ENCODE data around the gene FAM83F. TPM values are rescaled to one million over a fixed set of nuclear protein-coding genes. Genes with fewer than 3 reads are reported as not detected.

The FAM83F gene
- total and polyA plus RNA-seq, 12 donors, result under 0.01 to 0.39 (median 0.11) TPM; not detected in 1

DNA sequence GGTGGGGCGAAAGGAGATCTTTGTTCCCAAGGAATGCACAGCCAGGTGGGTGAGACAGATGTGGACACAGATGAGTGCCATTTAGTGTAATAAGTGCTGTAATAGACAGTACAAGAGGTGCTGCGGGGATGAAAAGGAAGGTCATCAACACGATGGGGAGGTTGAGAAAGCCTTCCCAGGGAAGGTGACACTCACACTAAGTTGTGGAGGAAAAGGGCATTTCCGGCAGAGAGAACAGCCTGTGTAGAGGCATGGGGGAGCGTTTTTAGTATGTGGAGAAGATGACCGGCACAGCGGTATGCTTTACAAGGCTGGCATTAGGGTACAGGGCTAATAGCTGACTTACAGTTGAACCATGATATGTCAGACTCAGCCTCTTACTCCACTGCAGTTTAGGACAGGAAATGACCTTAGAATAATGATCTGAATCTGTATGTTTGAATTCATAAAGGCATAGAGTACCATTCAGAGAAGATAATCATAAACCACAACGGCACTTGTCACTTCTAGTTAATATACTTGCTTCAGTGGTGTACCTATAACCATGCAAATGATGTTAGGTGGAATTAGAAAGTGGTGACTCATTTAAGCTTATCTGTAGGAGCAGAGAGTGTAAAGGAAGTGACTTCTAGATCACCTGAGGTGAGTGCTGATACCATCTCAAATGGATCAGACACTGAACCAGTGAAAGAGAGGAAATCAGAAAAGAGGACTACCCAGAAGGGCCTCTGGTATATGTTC, 60.6 kb downstream of the FAM83F start:
- no peak for DNase-seq
- intact Hi-C loops (cut with DNase I), result loop anchor here (10.0 kb wide), 3 partner anchors 109 to 289 kb away; partner anchors contain the start of gene ADSL (in 1 of the 2)
- H3K9me3 ChIP-seq (replicated peaks in 1 of 3), result no peaks in the 10 kb centered on the region
- 70 to 73% (median 71%) methylated on average over 8 of the region's 8 CpGs for WGBS, 4 donors
- no peak overlapping the region for H3K4me3 ChIP-seq
- TF ChIP-seq, protein P1, sequence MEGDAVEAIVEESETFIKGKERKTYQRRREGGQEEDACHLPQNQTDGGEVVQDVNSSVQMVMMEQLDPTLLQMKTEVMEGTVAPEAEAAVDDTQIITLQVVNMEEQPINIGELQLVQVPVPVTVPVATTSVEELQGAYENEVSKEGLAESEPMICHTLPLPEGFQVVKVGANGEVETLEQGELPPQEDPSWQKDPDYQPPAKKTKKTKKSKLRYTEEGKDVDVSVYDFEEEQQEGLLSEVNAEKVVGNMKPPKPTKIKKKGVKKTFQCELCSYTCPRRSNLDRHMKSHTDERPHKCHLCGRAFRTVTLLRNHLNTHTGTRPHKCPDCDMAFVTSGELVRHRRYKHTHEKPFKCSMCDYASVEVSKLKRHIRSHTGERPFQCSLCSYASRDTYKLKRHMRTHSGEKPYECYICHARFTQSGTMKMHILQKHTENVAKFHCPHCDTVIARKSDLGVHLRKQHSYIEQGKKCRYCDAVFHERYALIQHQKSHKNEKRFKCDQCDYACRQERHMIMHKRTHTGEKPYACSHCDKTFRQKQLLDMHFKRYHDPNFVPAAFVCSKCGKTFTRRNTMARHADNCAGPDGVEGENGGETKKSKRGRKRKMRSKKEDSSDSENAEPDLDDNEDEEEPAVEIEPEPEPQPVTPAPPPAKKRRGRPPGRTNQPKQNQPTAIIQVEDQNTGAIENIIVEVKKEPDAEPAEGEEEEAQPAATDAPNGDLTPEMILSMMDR (IDR thresholded peaks at IDR 0.05), result no peak
- no peak for TF ChIP-seq POLR2A (IDR thresholded peaks at IDR 0.05)
- H3K36me3 ChIP-seq (replicated peaks in 1 of 2), result no peaks in the 10 kb centered on the region
- no peaks in the 10 kb centered on the region for H3K27me3 ChIP-seq
- no peak overlapping the region for H3K27ac ChIP-seq
- H3K4me1 ChIP-seq (replicated peaks in 1 of 2), result peaks cover 7 to 46% of the 10 kb centered on the region in 2 donors

- Histone ChIP-seq H3K4me3 (no peak overlapping the region), H3K36me3 (replicated peaks in 1 of 2) (no peaks in the 10 kb centered on the region), H3K27me3 (no peaks in the 10 kb centered on the region), H3K4me1 (replicated peaks in 1 of 2) (peaks cover 5 to 38% of the 10 kb centered on the region in 2 donors), H3K27ac (no peak overlapping the region), H3K9me3 (replicated peaks in 1 of 3) (no peaks in the 10 kb centered on the region)
- no peak for DNase-seq
- intact Hi-C loops (cut with DNase I), result loop anchor here (10.0 kb wide), 3 partner anchors 109 to 289 kb away; partner anchors contain the start of gene ADSL (in 1 of the 2)
- no peak for TF ChIP-seq POLR2A (IDR thresholded peaks at IDR 0.05)
- TF ChIP-seq, protein P1 (IDR thresholded peaks at IDR 0.05), result no peak
- WGBS, 4 donors, result 91 to 93% (median 92%) methylated on average over 4 of the region's 4 CpGs
These were observed 61.4 kb downstream of the FAM83F start for GRCh38 chr22:40056154-40056553.

DNA sequence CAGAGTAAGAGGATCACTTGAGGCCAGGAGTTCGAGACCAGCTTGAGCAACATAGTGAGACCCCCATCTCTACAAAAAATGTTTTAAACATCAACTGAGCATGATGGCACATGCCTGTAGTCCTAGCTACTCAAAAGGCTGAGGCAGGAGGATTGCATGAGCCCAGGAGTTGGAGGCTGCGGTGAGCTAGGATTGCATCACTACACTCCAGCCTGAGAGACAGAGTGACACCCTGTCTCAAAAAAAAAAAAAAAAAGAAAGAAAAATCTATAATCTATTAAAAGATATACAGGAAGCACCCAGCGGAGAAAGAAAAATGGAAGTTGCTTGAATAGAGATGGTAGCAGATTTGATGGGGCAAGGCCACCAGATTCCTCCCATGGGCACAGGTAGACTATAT, 61.8 kb downstream of the FAM83F start:
- Histone ChIP-seq H3K36me3 (replicated peaks in 1 of 2) (no peaks in the 10 kb centered on the region), H3K9me3 (replicated peaks in 1 of 3) (no peaks in the 10 kb centered on the region), H3K27ac (no peak overlapping the region), H3K27me3 (no peaks in the 10 kb centered on the region), H3K4me1 (replicated peaks in 1 of 2) (peaks cover under 1 to 34% of the 10 kb centered on the region in 2 donors), H3K4me3 (no peak overlapping the region)
- 87 to 94% (median 92%) methylated on average over 3 of the region's 3 CpGs for WGBS, 4 donors
- intact Hi-C loops (cut with DNase I), result loop anchor here (10.0 kb wide), 3 partner anchors 108 to 288 kb away; partner anchors contain the start of gene ADSL (in 1 of the 2)
- TF ChIP-seq, protein P1 (IDR thresholded peaks at IDR 0.05), result no peak
- TF ChIP-seq POLR2A (IDR thresholded peaks at IDR 0.05), result no peak
- no peak for DNase-seq

- TF ChIP-seq, protein P1 (IDR thresholded peaks at IDR 0.05), result no peak
- no peak for TF ChIP-seq POLR2A (IDR thresholded peaks at IDR 0.05)
- Histone ChIP-seq H3K36me3 (replicated peaks in 1 of 2) (no peaks in the 10 kb centered on the region), H3K27me3 (no peaks in the 10 kb centered on the region), H3K27ac (no peak overlapping the region), H3K9me3 (replicated peaks in 1 of 3) (no peaks in the 10 kb centered on the region), H3K4me3 (no peak overlapping the region), H3K4me1 (replicated peaks in 1 of 2) (peaks cover 0 to 31% of the 10 kb centered on the region in 2 donors)
- no peak for DNase-seq
- intact Hi-C loops (cut with DNase I), result loop anchor here (10.0 kb wide), 3 partner anchors 107 to 287 kb away; partner anchors contain the start of gene ADSL (in 1 of the 2)
These were observed 62.9 kb downstream of the FAM83F start for GRCh38 chr22:40057652-40058051.
